K562 (cell line): Measurements from ENCODE around the gene ARL14. TPM values are rescaled to one million over a fixed set of nuclear protein-coding genes. Genes with fewer than 3 reads are reported as not detected.

ENCODE experiments used
- ATAC-seq: fragments of 200-7000 bp; cut with Tn5 transposase; 3 replicates; pipeline ENCODE4 v1.9.1; 2020; ENCODE audit warnings: moderate library complexity
- BruUV-seq: library from RNA; stranded (reverse); fragments of 400-500 nt; replicated peaks from 2 replicates; lab custom pipeline; 2021; lab: Mats Ljungman, UMichigan
- CTCF ChIA-PET: fragments of 300-600 bp; formaldehyde crosslinking; extraction: SDS; loops from one replicate; lab custom pipeline; 2021; ENCODE audit warnings: low intra/inter-chr PET ratio; lab: Yijun Ruan, JAX
- POLR2A ChIA-PET: fragments of 300-600, 350-650 bp; sonication (Branson Sonifier 250); formaldehyde crosslinking; extraction: SDS; loops from one replicate; lab custom pipeline; 2021; ENCODE audit warnings: antibody characterized with exemption, inconsistent platforms; lab: Yijun Ruan, JAX
- DNase-seq, 4 experiments: peaks; one replicate each; pipeline versions ENCODE4 v3.0.0 to v3.0.0-alpha.2; 2011 to 2018; ENCODE audit warnings: low spot score in 3 of 4, mixed read lengths in 3 of 4; ENCODE audit errors: extremely low read depth in 1 of 4
- FAIRE-seq: peaks from 2 replicates; lab custom pipeline; 2011; peaks lifted over from hg19 to GRCh38; lab: Jason Lieb, UNC
- H2AFZ ChIP-seq: 2 replicates; pipeline ENCODE4 v1.6.0; 2011; ENCODE audit warnings: low read depth, low read length, control low read depth, inconsistent platforms
- H3K27ac ChIP-seq: fragments of 200-600 bp; 3 replicates; pipeline ENCODE4 v1.8.0; 2011; ENCODE audit warnings: low read depth, mild to moderate bottlenecking, control low read depth, inconsistent platforms, low read length, moderate library complexity, mixed read lengths; ENCODE audit errors: extremely low read depth
- H3K27me3 ChIP-seq, 2 experiments: fragments of 300-600 bp in 1 of 2; 2 replicates in 1 of 2; 3 replicates in 1 of 2; pipeline versions ENCODE4 v1.6.0 to v1.8.0; 2011; ENCODE audit warnings: inconsistent platforms in 2 of 2, low read length in 2 of 2, mild to moderate bottlenecking in 1 of 2, mixed read lengths in 1 of 2, moderate library complexity in 1 of 2; ENCODE audit not compliant: control insufficient read depth in 2 of 2, insufficient read depth in 2 of 2
- H3K36me3 ChIP-seq: fragments of 300-600 bp; 3 replicates; pipeline ENCODE4 v1.8.0; 2011; ENCODE audit warnings: mild to moderate bottlenecking, low read length, inconsistent platforms; ENCODE audit not compliant: control insufficient read depth, insufficient read depth
- H3K4me1 ChIP-seq, 2 experiments: fragments of 200-600 bp in 1 of 2; replicated peaks in 1 of 2; 2 replicates in 1 of 2; 3 replicates in 1 of 2; pipeline versions ENCODE4 v1.5.1 to v1.8.0; 2011; ENCODE audit warnings: inconsistent platforms in 2 of 2, low read length in 2 of 2, mild to moderate bottlenecking in 1 of 2, mixed read lengths in 1 of 2, moderate library complexity in 1 of 2; ENCODE audit not compliant: control insufficient read depth in 2 of 2, insufficient read depth in 2 of 2
- H3K4me2 ChIP-seq: 2 replicates; pipeline ENCODE4 v1.6.1; 2011; ENCODE audit warnings: low read length, control low read depth, inconsistent platforms, mixed read lengths; ENCODE audit not compliant: insufficient read depth
- H3K4me3 ChIP-seq: fragments of 200-600 bp; sonication (generic), shearing (Covaris generic); 2 replicates; pipeline ENCODE4 v1.5.1; 2016; ENCODE audit warnings: control low read depth, inconsistent platforms
- H3K79me2 ChIP-seq: fragments of 200-600 bp; 3 replicates; pipeline ENCODE4 v1.8.0; 2011; ENCODE audit warnings: low read length, inconsistent platforms; ENCODE audit not compliant: control insufficient read depth, insufficient read depth
- H3K9ac ChIP-seq, 2 experiments: 2 replicates each; pipeline versions ENCODE4 v1.6.0 to v1.6.1; 2011; ENCODE audit warnings: low read depth in 2 of 2, low read length in 2 of 2, control low read depth in 1 of 2, inconsistent platforms in 1 of 2, mild to moderate bottlenecking in 1 of 2, mixed read lengths in 1 of 2; ENCODE audit not compliant: insufficient read depth in 1 of 2
- H3K9me1 ChIP-seq: one replicate; pipeline ENCODE4 v1.6.0; 2011; ENCODE audit warnings: inconsistent platforms, mild to moderate bottlenecking, low read length, moderate library complexity; ENCODE audit not compliant: control insufficient read depth, insufficient read depth
- H3K9me3 ChIP-seq: replicated peaks from 2 replicates; pipeline ENCODE4 v1.5.1; 2011; ENCODE audit warnings: low read depth, low read length, inconsistent platforms; ENCODE audit not compliant: control insufficient read depth, insufficient read depth
- H4K20me1 ChIP-seq: replicated peaks from 2 replicates; pipeline ENCODE4 v1.6.1; 2011; ENCODE audit warnings: low read length, inconsistent platforms, mixed read lengths; ENCODE audit not compliant: control insufficient read depth, insufficient read depth
- BDP1 ChIP-seq: IDR thresholded peaks from 3 replicates; pipeline ENCODE4 v1.6.1; 2011; ENCODE audit not compliant: insufficient read length, insufficient read depth
- CREBBP ChIP-seq: IDR thresholded peaks from one replicate; pipeline ENCODE4 v1.6.1; 2012; ENCODE audit warnings: low read depth, mild to moderate bottlenecking, control low read depth, inconsistent platforms, low read length
- NR2C1 ChIP-seq, 2 experiments: fragments of 450-650 bp; IDR thresholded peaks; 2 replicates each; pipeline ENCODE4 v1.6.1; 2017; ENCODE audit warnings: mild to moderate bottlenecking in 2 of 2, antibody characterized with exemption in 1 of 2, inconsistent platforms in 1 of 2, missing compliant biosample characterization in 1 of 2, missing genetic modification characterization in 1 of 2
- RCOR1 ChIP-seq, 2 experiments: IDR thresholded peaks; 2 replicates each; pipeline ENCODE4 v1.6.1; 2012; ENCODE audit warnings: low read depth in 2 of 2, low read length in 2 of 2, borderline replicate concordance in 1 of 2, improper control_type of control experiment in 1 of 2
- SLC30A9 ChIP-seq: fragments of 250-450 bp; sonication (Bioruptor Pico); IDR thresholded peaks from 2 replicates; pipeline ENCODE4 v1.8.0; 2022; ENCODE audit warnings: mild to moderate bottlenecking, moderate library complexity
- ZNF780A ChIP-seq: fragments of 250-450 bp; sonication (Bioruptor Pico); IDR thresholded peaks from 2 replicates; pipeline ENCODE4 v1.5.0; 2021; ENCODE audit warnings: mild to moderate bottlenecking
- WGBS: fragments of 100-300 bp; shearing (Covaris generic); methylation state at CpG from one replicate; pipeline ENCODE4 v1.1.6; 2016; ENCODE audit warnings: low coverage, mixed read lengths; ENCODE audit not compliant: insufficient coverage; ENCODE audit errors: missing lambda C conversion rate; 5-methylcytosine and 5-hydroxymethylcytosine counted together
- in situ Hi-C: fragments of 300-500 bp; cut with MboI; formaldehyde crosslinking; loops from 4 replicates; pipeline ENCODE4 v1.15.0; 2018; ENCODE audit warnings: inconsistent platforms, mixed read lengths
- intact Hi-C: fragments of 100-400 bp; cut with micrococcal nuclease; formaldehyde crosslinking; loops from 2 replicates; pipeline ENCODE4 v1.14.2; 2022
- polyA plus RNA-seq, 8 experiments: library from polyadenylated mRNA; depleted of rRNA in 4 of 8; stranded (reverse) in 5 of 8; unstranded in 3 of 8; fragments of >200 nt; fragmentation: Nextera tagmentation in 2 of 8; fragmentation: Illumina TruSeq in 1 of 8; extraction: Ambion mirVana in 2 of 8; extraction: Trizol in 1 of 8; gene quantifications; 2 replicates each; pipeline versions ENCODE4 v1.2.1 to v1.2.3, GENCODE V29; 2011 to 2014; ENCODE audit warnings: inconsistent platforms in 1 of 8, missing spikeins in 1 of 8
- total RNA-seq, 7 experiments: library from RNA; depleted of rRNA in 6 of 7; stranded (reverse); fragments of >200 nt in 6 of 7; fragmentation: Illumina TruSeq in 2 of 7; extraction: Trizol in 2 of 7; gene quantifications; 2 replicates each; pipeline versions ENCODE4 v1.2.1 to v1.2.3, GENCODE V29; 2011 to 2021; ENCODE audit warnings: low replicate concordance in 1 of 7
- TF ChIP-seq, protein P1 (sequence below): fragments of 200-800 bp; sonication (Bioruptor generic); IDR thresholded peaks from 2 replicates; pipeline ENCODE4 v1.6.1; 2016; ENCODE audit warnings: missing genetic modification characterization, missing compliant biosample characterization
- TF ChIP-seq, protein P2 (sequence below): fragments of 450-650 bp; formaldehyde crosslinking; IDR thresholded peaks from 2 replicates; pipeline ENCODE4 v1.4.0; 2020; ENCODE audit warnings: mild to moderate bottlenecking, moderate library complexity
- TF ChIP-seq, protein P3 (sequence below): sonication (generic); formaldehyde crosslinking; IDR thresholded peaks from 2 replicates; pipeline ENCODE4 v1.8.0; 2023; ENCODE audit warnings: missing genetic modification reagents, mild to moderate bottlenecking, borderline replicate concordance

The ARL14 gene
- total and polyA plus RNA-seq, 9 of the 15 experiments (the other 6 are each of a cell fraction or from before 2014, with no cell fraction given): not detected

DNA sequence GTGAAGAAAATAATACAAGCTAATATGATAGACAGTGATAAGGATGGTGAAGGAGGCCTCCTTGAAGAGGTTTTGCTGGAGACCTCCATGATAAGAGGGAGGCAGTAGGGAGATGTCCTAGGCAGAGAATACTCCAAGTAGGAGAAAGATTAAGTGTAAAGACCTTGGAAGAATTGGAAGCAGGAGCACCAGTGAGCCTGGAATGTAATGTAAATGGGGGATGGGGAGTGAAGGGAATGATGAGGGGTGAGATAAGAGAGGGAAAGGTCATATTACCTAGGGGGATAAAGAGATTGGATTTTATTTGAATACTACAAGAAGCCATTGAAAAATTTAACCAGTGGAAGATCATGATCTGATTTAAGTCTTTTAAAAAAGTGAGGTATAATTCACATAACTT lies 41.7 kb upstream of the ARL14 start (continued):
- TF ChIP-seq, protein P1, sequence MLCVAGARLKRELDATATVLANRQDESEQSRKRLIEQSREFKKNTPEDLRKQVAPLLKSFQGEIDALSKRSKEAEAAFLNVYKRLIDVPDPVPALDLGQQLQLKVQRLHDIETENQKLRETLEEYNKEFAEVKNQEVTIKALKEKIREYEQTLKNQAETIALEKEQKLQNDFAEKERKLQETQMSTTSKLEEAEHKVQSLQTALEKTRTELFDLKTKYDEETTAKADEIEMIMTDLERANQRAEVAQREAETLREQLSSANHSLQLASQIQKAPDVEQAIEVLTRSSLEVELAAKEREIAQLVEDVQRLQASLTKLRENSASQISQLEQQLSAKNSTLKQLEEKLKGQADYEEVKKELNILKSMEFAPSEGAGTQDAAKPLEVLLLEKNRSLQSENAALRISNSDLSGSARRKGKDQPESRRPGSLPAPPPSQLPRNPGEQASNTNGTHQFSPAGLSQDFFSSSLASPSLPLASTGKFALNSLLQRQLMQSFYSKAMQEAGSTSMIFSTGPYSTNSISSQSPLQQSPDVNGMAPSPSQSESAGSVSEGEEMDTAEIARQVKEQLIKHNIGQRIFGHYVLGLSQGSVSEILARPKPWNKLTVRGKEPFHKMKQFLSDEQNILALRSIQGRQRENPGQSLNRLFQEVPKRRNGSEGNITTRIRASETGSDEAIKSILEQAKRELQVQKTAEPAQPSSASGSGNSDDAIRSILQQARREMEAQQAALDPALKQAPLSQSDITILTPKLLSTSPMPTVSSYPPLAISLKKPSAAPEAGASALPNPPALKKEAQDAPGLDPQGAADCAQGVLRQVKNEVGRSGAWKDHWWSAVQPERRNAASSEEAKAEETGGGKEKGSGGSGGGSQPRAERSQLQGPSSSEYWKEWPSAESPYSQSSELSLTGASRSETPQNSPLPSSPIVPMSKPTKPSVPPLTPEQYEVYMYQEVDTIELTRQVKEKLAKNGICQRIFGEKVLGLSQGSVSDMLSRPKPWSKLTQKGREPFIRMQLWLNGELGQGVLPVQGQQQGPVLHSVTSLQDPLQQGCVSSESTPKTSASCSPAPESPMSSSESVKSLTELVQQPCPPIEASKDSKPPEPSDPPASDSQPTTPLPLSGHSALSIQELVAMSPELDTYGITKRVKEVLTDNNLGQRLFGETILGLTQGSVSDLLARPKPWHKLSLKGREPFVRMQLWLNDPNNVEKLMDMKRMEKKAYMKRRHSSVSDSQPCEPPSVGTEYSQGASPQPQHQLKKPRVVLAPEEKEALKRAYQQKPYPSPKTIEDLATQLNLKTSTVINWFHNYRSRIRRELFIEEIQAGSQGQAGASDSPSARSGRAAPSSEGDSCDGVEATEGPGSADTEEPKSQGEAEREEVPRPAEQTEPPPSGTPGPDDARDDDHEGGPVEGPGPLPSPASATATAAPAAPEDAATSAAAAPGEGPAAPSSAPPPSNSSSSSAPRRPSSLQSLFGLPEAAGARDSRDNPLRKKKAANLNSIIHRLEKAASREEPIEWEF (CRISPR knock-in tag): no peak
- TF ChIP-seq RCOR1 (IDR thresholded peaks at IDR 0.05; ENCODE audit: borderline replicate concordance in 1 of 2, low read depth in 2 of 2, low read length in 2 of 2) (no peak), BDP1 (no peak), SLC30A9 (no peak)
- TF ChIP-seq, all 486 proteins: peak for 0

DNA sequence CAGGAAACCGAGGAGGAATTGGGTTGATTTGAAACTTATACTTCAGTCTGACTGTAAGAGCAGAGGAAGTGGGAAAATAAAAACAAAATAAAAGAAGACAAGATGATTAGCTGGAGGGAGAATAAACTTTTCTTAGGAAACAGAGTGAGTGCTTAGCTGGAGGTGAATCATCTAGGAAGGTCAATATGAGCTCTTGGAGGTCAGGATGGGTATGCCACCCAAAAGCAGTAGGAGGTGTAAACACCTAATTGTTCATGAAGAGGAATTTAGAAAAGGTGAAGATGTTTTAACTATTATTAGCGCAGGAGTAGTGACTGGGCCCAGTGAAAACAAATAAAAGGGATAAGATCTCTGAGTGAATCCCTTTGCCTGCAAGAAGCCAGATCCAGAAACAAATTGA lies 39.9 kb upstream of the ARL14 start:
- BruUV-seq: no TSS peak
- Histone ChIP-seq H3K27me3 (no peaks in the 10 kb centered on the region; a peak in 1 of 5 replicates), H3K4me3 (no peak overlapping the region), H3K9ac (no peak overlapping the region), H3K4me1 (no peaks in the 10 kb centered on the region), H3K79me2 (no peaks in the 10 kb centered on the region), H3K9me1 (no peaks in the 10 kb centered on the region), H3K9me3 (no peaks in the 10 kb centered on the region), H3K4me2 (no peak overlapping the region), H2AFZ (no peak overlapping the region), H3K27ac (no peak overlapping the region), H4K20me1 (no peaks in the 10 kb centered on the region; the same call in 1 of the 2 replicates), H3K36me3 (no peaks in the 10 kb centered on the region)
- intact Hi-C loops (no loop called here), in situ Hi-C loops (no loop called here)
- ATAC-seq: no peak
- FAIRE-seq: no peak
- POLR2A ChIA-PET: no interaction called here
- CTCF ChIA-PET: no interaction called here
- no peak for DNase-seq
- whole genome bisulfite sequencing: 0% methylated on average over 2 of the region's 2 CpGs
- no peak for TF ChIP-seq CREBBP
- TF ChIP-seq, protein P2, sequence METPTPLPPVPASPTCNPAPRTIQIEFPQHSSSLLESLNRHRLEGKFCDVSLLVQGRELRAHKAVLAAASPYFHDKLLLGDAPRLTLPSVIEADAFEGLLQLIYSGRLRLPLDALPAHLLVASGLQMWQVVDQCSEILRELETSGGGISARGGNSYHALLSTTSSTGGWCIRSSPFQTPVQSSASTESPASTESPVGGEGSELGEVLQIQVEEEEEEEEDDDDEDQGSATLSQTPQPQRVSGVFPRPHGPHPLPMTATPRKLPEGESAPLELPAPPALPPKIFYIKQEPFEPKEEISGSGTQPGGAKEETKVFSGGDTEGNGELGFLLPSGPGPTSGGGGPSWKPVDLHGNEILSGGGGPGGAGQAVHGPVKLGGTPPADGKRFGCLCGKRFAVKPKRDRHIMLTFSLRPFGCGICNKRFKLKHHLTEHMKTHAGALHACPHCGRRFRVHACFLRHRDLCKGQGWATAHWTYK (CRISPR knock-in tag): no peak
- no peak for TF ChIP-seq ZNF780A (CRISPR knock-in tag)
- no peak for TF ChIP-seq NR2C1 (IDR thresholded peaks at IDR 0.05)
- TF ChIP-seq NR2C1 (tag; IDR thresholded peaks at IDR 0.05): no peak
- TF ChIP-seq, protein P3, sequence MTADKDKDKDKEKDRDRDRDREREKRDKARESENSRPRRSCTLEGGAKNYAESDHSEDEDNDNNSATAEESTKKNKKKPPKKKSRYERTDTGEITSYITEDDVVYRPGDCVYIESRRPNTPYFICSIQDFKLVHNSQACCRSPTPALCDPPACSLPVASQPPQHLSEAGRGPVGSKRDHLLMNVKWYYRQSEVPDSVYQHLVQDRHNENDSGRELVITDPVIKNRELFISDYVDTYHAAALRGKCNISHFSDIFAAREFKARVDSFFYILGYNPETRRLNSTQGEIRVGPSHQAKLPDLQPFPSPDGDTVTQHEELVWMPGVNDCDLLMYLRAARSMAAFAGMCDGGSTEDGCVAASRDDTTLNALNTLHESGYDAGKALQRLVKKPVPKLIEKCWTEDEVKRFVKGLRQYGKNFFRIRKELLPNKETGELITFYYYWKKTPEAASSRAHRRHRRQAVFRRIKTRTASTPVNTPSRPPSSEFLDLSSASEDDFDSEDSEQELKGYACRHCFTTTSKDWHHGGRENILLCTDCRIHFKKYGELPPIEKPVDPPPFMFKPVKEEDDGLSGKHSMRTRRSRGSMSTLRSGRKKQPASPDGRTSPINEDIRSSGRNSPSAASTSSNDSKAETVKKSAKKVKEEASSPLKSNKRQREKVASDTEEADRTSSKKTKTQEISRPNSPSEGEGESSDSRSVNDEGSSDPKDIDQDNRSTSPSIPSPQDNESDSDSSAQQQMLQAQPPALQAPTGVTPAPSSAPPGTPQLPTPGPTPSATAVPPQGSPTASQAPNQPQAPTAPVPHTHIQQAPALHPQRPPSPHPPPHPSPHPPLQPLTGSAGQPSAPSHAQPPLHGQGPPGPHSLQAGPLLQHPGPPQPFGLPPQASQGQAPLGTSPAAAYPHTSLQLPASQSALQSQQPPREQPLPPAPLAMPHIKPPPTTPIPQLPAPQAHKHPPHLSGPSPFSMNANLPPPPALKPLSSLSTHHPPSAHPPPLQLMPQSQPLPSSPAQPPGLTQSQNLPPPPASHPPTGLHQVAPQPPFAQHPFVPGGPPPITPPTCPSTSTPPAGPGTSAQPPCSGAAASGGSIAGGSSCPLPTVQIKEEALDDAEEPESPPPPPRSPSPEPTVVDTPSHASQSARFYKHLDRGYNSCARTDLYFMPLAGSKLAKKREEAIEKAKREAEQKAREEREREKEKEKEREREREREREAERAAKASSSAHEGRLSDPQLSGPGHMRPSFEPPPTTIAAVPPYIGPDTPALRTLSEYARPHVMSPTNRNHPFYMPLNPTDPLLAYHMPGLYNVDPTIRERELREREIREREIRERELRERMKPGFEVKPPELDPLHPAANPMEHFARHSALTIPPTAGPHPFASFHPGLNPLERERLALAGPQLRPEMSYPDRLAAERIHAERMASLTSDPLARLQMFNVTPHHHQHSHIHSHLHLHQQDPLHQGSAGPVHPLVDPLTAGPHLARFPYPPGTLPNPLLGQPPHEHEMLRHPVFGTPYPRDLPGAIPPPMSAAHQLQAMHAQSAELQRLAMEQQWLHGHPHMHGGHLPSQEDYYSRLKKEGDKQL: no peak
